Thyroid gland (tissue), 4 donors: ENCODE data around the gene PIAS4. TPM values are rescaled to one million over a fixed set of nuclear protein-coding genes. Genes with fewer than 3 reads are reported as not detected.

ENCODE experiments used
- DNase-seq, 2 donors: peaks; one replicate each; pipeline ENCODE4 v3.0.0-alpha.2; 2019
- H3K27ac ChIP-seq, 3 donors: fragments of 200-600 bp; sonication (generic); 1 replicate in 2 of 3; 2 replicates in 1 of 3; pipeline ENCODE4 v1.5.1; 2016 to 2019; ENCODE audit warnings: mild to moderate bottlenecking in 1 of 3, moderate library complexity in 1 of 3
- H3K27me3 ChIP-seq: fragments of 200-600 bp; sonication (generic); one replicate; pipeline ENCODE4 v1.5.1; 2019
- H3K36me3 ChIP-seq, 2 donors: fragments of 200-600 bp; sonication (generic); one replicate each; pipeline ENCODE4 v1.5.1; 2016 to 2019
- H3K4me1 ChIP-seq, 2 donors: fragments of 200-600 bp; sonication (generic); one replicate each; pipeline ENCODE4 v1.5.1; 2017 to 2019
- H3K4me3 ChIP-seq, 3 donors: fragments of 200-600 bp; sonication (generic); replicated peaks in 1 of 3; 1 replicate in 2 of 3; 2 replicates in 1 of 3; pipeline ENCODE4 v1.5.1; 2016; ENCODE audit warnings: mild to moderate bottlenecking in 1 of 3
- H3K9me3 ChIP-seq: fragments of 200-600 bp; sonication (generic); one replicate; pipeline ENCODE4 v1.5.1; 2017
- POLR2A ChIP-seq, 2 donors: fragments of 450-650 bp; IDR thresholded peaks; one replicate each; pipeline ENCODE4 v1.6.1; 2017; ENCODE audit warnings: antibody characterized with exemption in 2 of 2, mild to moderate bottlenecking in 2 of 2, moderate library complexity in 1 of 2
- WGBS, 2 donors: methylation state at CpG; one replicate each; pipeline ENCODE4 v1.1.5; 2017; 5-methylcytosine and 5-hydroxymethylcytosine counted together
- intact Hi-C: fragments of 100-400 bp; cut with DNase I; formaldehyde crosslinking; loops from one replicate; pipeline ENCODE4 v1.15.1; 2023
- microRNA counts, 2 donors: library from miRNA; unstranded; fragments of <30 nt; microRNA quantifications; one replicate each; lab custom pipeline; 2016 to 2017
- microRNA-seq: library from miRNA; unstranded; fragments of <30 nt; microRNA quantifications from one replicate; pipeline ENCODE4, GENCODE V29; 2016
- small RNA-seq: library from RNA; depleted of rRNA; stranded (forward); fragments of <200 nt; gene quantifications from one replicate; pipeline ENCODE3, GENCODE V24; 2016
- total RNA-seq, 4 donors: library from RNA; depleted of rRNA; stranded (reverse); fragments of >200 nt; gene quantifications; one replicate each; pipeline ENCODE4 v1.2.3, GENCODE V29; 2016
- TF ChIP-seq, protein P1 (sequence below), 6 experiments: fragments of 200-600 bp in 3 of 6; fragments of 450-650 bp in 3 of 6; sonication (generic) in 3 of 6; IDR thresholded peaks; one replicate each; pipeline ENCODE4 v1.5.1; 2016 to 2019; ENCODE audit warnings: antibody characterized with exemption in 6 of 6, mild to moderate bottlenecking in 2 of 6, inconsistent platforms in 1 of 6, moderate library complexity in 1 of 6

The PIAS4 gene
- total RNA-seq, 4 donors from 2014 or later = 14.7 to 32.3 (median 16.0) TPM

- Histone ChIP-seq H3K4me3 (no peak overlapping the region), H3K36me3 (no peaks in the 10 kb centered on the region), H3K9me3 (no peaks in the 10 kb centered on the region), H3K27me3 (no peaks in the 10 kb centered on the region), H3K27ac (no peak overlapping the region), H3K4me1 (no peaks in the 10 kb centered on the region)
- intact Hi-C loops = no loop called here
- DNase-seq = no peak
- 69 to 76% methylated on average over 5 to 8 of the region's 8 CpGs for WGBS, 2 donors
- no peak for TF ChIP-seq POLR2A (IDR thresholded peaks at IDR 0.05)
- TF ChIP-seq, protein P1, sequence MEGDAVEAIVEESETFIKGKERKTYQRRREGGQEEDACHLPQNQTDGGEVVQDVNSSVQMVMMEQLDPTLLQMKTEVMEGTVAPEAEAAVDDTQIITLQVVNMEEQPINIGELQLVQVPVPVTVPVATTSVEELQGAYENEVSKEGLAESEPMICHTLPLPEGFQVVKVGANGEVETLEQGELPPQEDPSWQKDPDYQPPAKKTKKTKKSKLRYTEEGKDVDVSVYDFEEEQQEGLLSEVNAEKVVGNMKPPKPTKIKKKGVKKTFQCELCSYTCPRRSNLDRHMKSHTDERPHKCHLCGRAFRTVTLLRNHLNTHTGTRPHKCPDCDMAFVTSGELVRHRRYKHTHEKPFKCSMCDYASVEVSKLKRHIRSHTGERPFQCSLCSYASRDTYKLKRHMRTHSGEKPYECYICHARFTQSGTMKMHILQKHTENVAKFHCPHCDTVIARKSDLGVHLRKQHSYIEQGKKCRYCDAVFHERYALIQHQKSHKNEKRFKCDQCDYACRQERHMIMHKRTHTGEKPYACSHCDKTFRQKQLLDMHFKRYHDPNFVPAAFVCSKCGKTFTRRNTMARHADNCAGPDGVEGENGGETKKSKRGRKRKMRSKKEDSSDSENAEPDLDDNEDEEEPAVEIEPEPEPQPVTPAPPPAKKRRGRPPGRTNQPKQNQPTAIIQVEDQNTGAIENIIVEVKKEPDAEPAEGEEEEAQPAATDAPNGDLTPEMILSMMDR (IDR thresholded peaks at IDR 0.05) = no peak
These were observed 77.0 kb downstream of the PIAS4 start for GRCh38 chr19:4084547-4084877.

DNA sequence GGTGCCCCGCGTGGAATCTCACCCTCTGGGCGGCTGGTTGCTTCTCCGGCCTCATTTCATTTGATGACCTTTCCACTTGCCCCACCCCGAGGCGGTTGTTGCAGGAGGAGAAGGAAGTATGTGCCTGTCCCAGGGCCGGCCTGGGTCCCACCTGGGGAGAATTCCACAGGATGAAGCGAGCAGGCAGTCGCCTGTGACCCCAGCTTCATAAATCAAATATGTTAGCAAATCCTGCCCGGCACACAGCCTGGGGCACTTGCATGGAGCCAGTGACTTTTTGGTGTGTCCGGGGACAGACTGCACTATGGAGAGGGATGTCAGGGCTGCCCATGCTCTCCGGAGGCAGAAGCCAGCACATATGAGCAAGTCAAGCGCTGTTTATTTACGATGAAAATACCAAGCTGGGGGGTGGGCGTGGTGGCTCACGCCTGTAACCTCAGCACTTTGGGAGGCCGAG lies 78.9 kb downstream of the PIAS4 start:
- Histone ChIP-seq H3K9me3 (no peaks in the 10 kb centered on the region), H3K27ac (no peak overlapping the region), H3K27me3 (no peaks in the 10 kb centered on the region), H3K4me1 (no peaks in the 10 kb centered on the region), H3K36me3 (peaks cover 0 to 5% of the 10 kb centered on the region in 2 donors), H3K4me3 (no peak overlapping the region)
- no peak for TF ChIP-seq POLR2A (IDR thresholded peaks at IDR 0.05)
- TF ChIP-seq, protein P1 (IDR thresholded peaks at IDR 0.05) = no peak
- DNase-seq = no peak
- intact Hi-C loops = no loop called here
- WGBS, 2 donors = 62 to 76% methylated on average over 16 to 17 of the region's 17 CpGs

GRCh38 chr19:4087787-4088679 lies 80.5 kb downstream of the PIAS4 start:
- WGBS, 2 donors = 87 to 91% methylated on average over 31 of the region's 31 CpGs
- Histone ChIP-seq H3K36me3 (peaks cover 5% of the 10 kb centered on the region in 2 donors), H3K4me1 (no peaks in the 10 kb centered on the region), H3K9me3 (no peaks in the 10 kb centered on the region), H3K4me3 (no peak overlapping the region), H3K27ac (no peak overlapping the region), H3K27me3 (no peaks in the 10 kb centered on the region)
- intact Hi-C loops = no loop called here
- TF ChIP-seq POLR2A (IDR thresholded peaks at IDR 0.05) = no peak
- TF ChIP-seq, protein P1 (IDR thresholded peaks at IDR 0.05) = no peak
- no peak for DNase-seq

- WGBS, 2 donors = 57 to 88% methylated on average over 2 of the region's 2 CpGs
- no peak for TF ChIP-seq POLR2A (IDR thresholded peaks at IDR 0.05)
- TF ChIP-seq, protein P1 (IDR thresholded peaks at IDR 0.05) = no peak
- intact Hi-C loops = no loop called here
- Histone ChIP-seq H3K4me3 (no peak overlapping the region), H3K9me3 (no peaks in the 10 kb centered on the region), H3K36me3 (peaks cover 5% of the 10 kb centered on the region in 2 donors), H3K27me3 (no peaks in the 10 kb centered on the region), H3K27ac (no peak overlapping the region), H3K4me1 (no peaks in the 10 kb centered on the region)
- DNase-seq = no peak
These were observed 81.4 kb downstream of the PIAS4 start for GRCh38 chr19:4088975-4089374.

MicroRNAs within 50 kb of the gene (microRNA counts, 767-probe panel; counts per million panel counts)
- microRNA hsa-miR-637 (lab: Ali Mortazavi, UCI) = 0 counts per million in 2 donors

Small RNA genes lying within 50 kb of the gene (microRNA-seq; reads per million reads assigned to microRNA genes)
- gene MIR637 = not detected

Small RNA genes lying within 50 kb of the gene (small RNA-seq; reads per million reads assigned to genes)
- 6.2 reads per million, percentile 88 among the genes with 10 or more reads in this experiment for gene SNORD37

Other genes with a start within 250 kb of the PIAS4 start
- 10 to 100 TPM; 33.6 to 42.9 (median 38.1) TPM for gene APBA3, start 246.0 kb upstream of the PIAS4 start, total RNA-seq
- 100 to 1,000 TPM in 2 of 4 donors, 10 to 100 TPM in 2; 84.0 to 131 (median 102) TPM for gene MRPL54, start 245.1 kb upstream of the PIAS4 start, total RNA-seq
- gene RAX2, start 235.5 kb upstream of the PIAS4 start, total RNA-seq = not detected
- 10 to 100 TPM in 1 of 4 donors, 1 to 10 TPM in 2, under 1 TPM in 1; 0.93 to 14.7 (median 2.7) TPM for gene MATK, start 221.4 kb upstream of the PIAS4 start, total RNA-seq
- not detected for gene ZFR2, start 138.7 kb upstream of the PIAS4 start, total RNA-seq
- under 1 TPM in 1 of 4 donors, not detected in 3; 0.10 TPM for gene ATCAY, start 127.1 kb upstream of the PIAS4 start, total RNA-seq
- gene NMRK2, start 74.7 kb upstream of the PIAS4 start, total RNA-seq = not detected
- gene DAPK3, start 36.6 kb upstream of the PIAS4 start, total RNA-seq = 10 to 100 TPM; 29.6 to 61.7 (median 40.3) TPM
- 1,000 to 10,000 TPM; 1,432 to 2,189 (median 1,729) TPM for gene EEF2, start 22.3 kb upstream of the PIAS4 start, total RNA-seq
- gene ZBTB7A, start 59.2 kb downstream of the PIAS4 start, total RNA-seq = 10 to 100 TPM; 45.3 to 85.3 (median 54.9) TPM
- gene MAP2K2, start 116.4 kb downstream of the PIAS4 start, total RNA-seq = 10 to 100 TPM; 59.4 to 95.3 (median 81.8) TPM
- not detected for gene CREB3L3, start 145.9 kb downstream of the PIAS4 start, total RNA-seq
- 10 to 100 TPM; 11.9 to 39.3 (median 20.0) TPM for gene SIRT6, start 174.8 kb downstream of the PIAS4 start, total RNA-seq
- 1 to 10 TPM in 1 of 4 donors, under 1 TPM in 3; 0.54 to 1.2 (median 0.77) TPM for gene ANKRD24, start 175.0 kb downstream of the PIAS4 start, total RNA-seq
- gene EBI3, start 221.8 kb downstream of the PIAS4 start, total RNA-seq = 1 to 10 TPM in 3 of 4 donors, under 1 TPM in 1; 0.49 to 4.5 (median 2.0) TPM
- 10 to 100 TPM; 25.9 to 34.1 (median 31.3) TPM for gene YJU2, start 239.3 kb downstream of the PIAS4 start, total RNA-seq